Suprapubic skin (tissue), 4 donors: Measurements from ENCODE around the gene NLGN4Y.

Source experiments
- EP300 ChIP-seq: sonication (generic); formaldehyde crosslinking; IDR thresholded peaks from one replicate; pipeline ENCODE4 v1.6.1; 2017; ENCODE audit warnings: antibody characterized with exemption
- POLR2A ChIP-seq, 2 donors: fragments of 450-650 bp; IDR thresholded peaks; one replicate each; pipeline ENCODE4 v1.6.1; 2017; ENCODE audit warnings: antibody characterized with exemption in 2 of 2, mild to moderate bottlenecking in 2 of 2, moderate library complexity in 2 of 2
- POLR2AphosphoS5 ChIP-seq, 3 donors: sonication (generic); formaldehyde crosslinking; IDR thresholded peaks; one replicate each; pipeline ENCODE4 v1.6.1; 2017; ENCODE audit warnings: antibody characterized with exemption in 3 of 3
- TF ChIP-seq, protein P1 (sequence below), 2 donors: fragments of 200-600 bp in 1 of 2; fragments of 450-650 bp in 1 of 2; sonication (generic) in 1 of 2; IDR thresholded peaks; one replicate each; pipeline ENCODE4 v1.5.1; 2016 to 2019; ENCODE audit warnings: antibody characterized with exemption in 2 of 2, mild to moderate bottlenecking in 1 of 2, moderate library complexity in 1 of 2

DNA sequence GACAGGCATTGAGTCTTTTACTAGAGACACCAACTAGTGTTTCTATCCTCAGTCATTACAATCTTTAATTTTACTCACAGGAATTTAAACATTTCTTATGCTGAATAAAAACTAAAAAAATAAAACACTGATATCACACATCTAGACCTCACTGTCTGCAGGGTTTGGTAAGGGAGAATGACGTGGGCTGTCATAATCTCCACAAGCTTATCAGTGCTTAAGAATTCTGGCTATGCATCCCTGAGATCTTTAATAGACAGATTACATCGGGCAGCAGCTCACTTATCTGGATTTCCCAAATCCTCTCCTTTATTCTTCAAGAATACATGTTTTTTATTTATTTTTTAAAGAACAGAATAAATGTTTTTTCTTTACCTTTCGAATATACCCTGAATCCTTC, 313.1 kb downstream of the NLGN4Y start:
- TF ChIP-seq, protein P1, sequence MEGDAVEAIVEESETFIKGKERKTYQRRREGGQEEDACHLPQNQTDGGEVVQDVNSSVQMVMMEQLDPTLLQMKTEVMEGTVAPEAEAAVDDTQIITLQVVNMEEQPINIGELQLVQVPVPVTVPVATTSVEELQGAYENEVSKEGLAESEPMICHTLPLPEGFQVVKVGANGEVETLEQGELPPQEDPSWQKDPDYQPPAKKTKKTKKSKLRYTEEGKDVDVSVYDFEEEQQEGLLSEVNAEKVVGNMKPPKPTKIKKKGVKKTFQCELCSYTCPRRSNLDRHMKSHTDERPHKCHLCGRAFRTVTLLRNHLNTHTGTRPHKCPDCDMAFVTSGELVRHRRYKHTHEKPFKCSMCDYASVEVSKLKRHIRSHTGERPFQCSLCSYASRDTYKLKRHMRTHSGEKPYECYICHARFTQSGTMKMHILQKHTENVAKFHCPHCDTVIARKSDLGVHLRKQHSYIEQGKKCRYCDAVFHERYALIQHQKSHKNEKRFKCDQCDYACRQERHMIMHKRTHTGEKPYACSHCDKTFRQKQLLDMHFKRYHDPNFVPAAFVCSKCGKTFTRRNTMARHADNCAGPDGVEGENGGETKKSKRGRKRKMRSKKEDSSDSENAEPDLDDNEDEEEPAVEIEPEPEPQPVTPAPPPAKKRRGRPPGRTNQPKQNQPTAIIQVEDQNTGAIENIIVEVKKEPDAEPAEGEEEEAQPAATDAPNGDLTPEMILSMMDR (IDR thresholded peaks at IDR 0.05), result no peak
- no peak for TF ChIP-seq EP300
- TF ChIP-seq POLR2AphosphoS5 (IDR thresholded peaks at IDR 0.05), result no peak
- no peak for TF ChIP-seq POLR2A (IDR thresholded peaks at IDR 0.05)
